D721Med (cell line): ENCODE results near the gene GRIPAP1.

Experiments used
- DNase-seq: peaks from one replicate; pipeline ENCODE4 v3.0.0; 2011; ENCODE audit warnings: low spot score; ENCODE audit not compliant: insufficient read length
- FAIRE-seq: peaks from 2 replicates; lab custom pipeline; 2011; peaks lifted over from hg19 to GRCh38; lab: Jason Lieb, UNC
- TF ChIP-seq, protein P1 (sequence below): IDR thresholded peaks from 2 replicates; pipeline ENCODE4 v1.5.1; 2012; ENCODE audit warnings: mild to moderate bottlenecking, control low read depth; ENCODE audit not compliant: insufficient read depth; ENCODE audit errors: missing control alignments

Gene GRIPAP1

DNA sequence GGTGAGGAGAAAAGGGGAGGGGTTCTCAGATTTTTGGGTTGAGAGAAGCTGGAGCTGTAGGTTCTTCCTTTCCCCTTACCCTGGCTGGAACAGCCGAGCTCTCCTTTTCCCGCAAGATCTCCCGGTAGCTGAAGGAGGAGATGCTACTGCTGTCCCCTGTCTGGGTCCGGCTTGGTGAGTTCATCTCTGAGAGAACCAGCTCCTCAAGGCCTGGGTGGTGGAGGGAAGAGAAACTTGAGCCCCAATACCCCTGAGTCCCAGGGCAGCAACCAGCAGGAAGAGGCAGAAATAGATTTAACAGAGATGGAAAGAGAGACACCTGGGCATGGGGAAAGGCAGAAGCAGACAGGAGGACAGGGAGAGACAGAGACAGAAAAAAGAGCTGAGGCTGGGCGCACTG lies 23.8 kb downstream of the GRIPAP1 start:
- TF ChIP-seq, protein P1, sequence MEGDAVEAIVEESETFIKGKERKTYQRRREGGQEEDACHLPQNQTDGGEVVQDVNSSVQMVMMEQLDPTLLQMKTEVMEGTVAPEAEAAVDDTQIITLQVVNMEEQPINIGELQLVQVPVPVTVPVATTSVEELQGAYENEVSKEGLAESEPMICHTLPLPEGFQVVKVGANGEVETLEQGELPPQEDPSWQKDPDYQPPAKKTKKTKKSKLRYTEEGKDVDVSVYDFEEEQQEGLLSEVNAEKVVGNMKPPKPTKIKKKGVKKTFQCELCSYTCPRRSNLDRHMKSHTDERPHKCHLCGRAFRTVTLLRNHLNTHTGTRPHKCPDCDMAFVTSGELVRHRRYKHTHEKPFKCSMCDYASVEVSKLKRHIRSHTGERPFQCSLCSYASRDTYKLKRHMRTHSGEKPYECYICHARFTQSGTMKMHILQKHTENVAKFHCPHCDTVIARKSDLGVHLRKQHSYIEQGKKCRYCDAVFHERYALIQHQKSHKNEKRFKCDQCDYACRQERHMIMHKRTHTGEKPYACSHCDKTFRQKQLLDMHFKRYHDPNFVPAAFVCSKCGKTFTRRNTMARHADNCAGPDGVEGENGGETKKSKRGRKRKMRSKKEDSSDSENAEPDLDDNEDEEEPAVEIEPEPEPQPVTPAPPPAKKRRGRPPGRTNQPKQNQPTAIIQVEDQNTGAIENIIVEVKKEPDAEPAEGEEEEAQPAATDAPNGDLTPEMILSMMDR: no peak
- no peak for FAIRE-seq
- DNase-seq: no peak

DNA sequence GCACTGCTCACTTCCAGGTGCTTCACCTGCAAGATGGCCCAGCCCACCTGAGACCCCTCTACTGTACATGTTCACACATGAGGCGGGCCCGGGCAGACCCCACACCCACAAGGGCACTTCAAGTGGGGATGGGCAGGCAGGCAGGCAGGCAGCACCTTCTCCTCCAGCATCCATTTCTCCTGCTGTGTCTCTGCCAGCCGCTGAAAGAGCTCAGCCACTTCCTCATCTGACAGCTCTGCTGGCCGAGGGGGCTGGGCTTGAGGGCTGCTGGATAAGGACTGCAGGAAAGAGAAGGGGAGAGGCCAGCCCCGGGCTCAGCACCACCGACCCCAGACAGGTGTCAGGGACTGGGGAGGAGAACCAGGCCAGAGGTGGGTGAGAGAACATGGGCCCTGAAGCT lies 26.0 kb downstream of the GRIPAP1 start:
- DNase-seq (no peak), FAIRE-seq (no peak)
- TF ChIP-seq, protein P1: no peak

DNA sequence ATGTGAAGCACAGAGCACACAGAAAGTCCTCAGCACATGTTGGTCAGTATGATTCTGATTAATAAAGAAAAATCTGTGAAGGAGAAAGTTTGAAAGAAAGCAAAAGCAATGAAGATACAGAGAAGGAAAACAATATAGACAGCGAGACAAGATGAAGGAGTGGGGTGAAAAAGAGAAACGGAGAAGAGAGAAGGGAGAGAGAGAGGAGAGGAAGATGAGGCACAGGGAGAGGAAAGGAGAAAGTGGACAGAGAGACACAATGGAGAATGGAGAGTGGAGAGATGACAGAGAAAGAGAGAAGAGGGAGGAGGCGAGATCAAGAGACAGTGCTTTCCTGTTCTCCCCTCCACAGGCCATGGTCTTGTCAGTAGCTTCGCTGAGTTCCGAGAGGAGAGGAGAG lies 26.5 kb downstream of the GRIPAP1 start:
- TF ChIP-seq, protein P1: no peak
- DNase-seq (no peak), FAIRE-seq (no peak)

DNA sequence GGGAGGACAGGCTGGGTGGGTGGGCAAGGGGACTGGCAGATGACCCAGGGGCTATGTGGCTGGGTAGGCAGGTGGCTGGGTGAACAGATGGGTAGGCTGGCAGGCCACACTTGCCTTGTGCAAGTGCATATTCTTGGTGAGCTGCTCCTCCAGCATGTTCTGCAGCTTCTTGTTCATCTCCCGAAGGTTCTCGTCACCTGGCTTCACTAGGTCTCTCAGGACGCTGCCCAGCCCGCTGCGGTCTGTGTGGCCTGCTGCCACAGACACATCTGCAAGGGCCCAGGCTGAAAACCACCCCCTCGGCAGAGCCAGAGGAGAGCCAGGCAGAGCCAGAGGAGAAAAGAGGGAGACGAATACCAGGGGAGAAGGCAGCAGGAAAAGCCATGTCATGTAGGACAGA lies 27.0 kb downstream of the GRIPAP1 start:
- TF ChIP-seq, protein P1: no peak
- FAIRE-seq: no peak
- DNase-seq: no peak

DNA sequence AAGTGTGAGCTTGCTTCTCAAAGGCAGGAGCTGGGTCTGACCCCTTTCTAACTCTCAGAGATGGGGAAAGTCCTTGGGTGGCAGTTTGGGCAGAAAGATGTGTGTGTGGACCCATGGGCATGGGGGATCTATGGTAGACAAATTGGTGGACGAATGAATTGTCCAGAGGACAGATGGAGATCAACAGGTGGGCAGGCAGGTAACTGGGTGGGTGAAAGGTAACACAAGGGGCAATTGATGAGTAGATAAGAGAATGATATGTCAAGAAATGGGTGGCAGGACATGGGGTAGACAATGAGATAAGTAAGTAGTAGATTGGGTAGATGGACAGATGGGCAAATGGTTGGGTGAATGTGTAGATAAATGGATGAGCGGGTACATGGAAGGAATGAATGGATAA lies 27.5 kb downstream of the GRIPAP1 start:
- TF ChIP-seq, protein P1: no peak
- no peak for FAIRE-seq
- DNase-seq: no peak

DNA sequence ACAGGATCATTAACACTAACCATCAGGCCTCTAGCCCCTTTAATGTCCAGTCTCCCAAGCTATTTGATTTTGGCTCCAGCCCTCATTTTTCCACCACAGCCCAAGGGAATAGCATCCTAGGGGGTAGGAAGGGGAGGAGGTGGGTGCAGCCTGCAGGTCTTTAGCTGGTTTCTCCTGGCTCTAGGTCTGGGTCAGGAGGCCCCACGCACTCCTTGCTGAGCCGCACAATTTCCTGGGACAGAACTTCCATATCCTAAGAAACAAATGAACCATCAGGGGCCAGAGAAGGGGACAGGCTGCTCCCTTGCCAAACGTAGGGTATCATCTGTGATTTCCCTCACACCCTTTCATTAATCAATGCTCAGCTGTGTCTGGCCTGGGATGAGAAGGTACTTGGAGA lies 28.0 kb downstream of the GRIPAP1 start:
- DNase-seq (no peak), FAIRE-seq (no peak)
- TF ChIP-seq, protein P1: no peak

DNA sequence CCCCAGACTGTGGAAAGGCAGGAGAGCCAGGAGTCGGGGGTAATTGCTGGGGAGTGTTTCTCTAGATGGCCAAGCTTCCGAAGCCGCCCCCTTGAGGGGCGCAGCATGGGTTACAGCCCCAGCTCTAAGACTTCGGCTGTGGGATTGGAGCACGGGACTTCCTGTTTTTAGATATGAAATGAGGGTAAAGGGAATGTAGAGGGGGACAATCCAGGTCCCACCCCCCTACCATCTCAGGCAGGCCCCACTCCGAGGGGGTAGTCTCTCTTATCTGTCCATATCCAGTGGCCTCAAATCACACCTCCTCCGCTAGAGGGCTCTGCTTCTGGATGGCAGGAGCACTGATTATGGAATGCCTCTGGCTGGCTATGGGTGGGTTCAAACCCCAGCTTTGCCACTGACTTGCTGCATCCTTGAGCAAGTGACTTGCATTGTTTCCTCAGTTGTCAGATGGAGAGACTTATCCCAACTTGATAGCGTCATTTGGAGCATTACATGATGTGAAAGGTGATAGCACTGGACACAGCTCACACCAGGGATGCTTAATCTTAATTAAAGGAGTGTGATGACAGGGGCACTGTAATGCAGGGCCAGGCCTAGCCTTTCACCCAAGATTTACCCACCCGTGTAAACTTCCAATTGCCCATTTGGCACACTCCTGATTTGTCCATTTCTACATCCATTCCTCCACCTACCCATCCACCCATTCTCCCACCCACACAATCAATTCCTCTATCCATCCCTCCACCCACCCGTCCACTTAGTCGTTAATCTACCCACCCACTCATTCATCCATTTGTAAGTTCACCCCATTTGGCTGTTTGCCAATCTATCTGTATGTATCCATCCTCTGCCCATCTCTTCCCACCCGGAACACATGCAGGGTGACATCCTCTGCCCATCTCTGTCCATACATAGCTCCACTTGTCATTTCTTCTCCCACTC lies 29.6 kb downstream of the GRIPAP1 start:
- DNase-seq: peak; percentile 24
- TF ChIP-seq, protein P1: peak; percentile 47
- no peak for FAIRE-seq
